Measurements from ENCODE around the gene MDM2.

- TF ChIP-seq CREB1 (IDR thresholded peaks at IDR 0.05; ENCODE audit: low read depth) = no peak
- no peak for TF ChIP-seq YY1 (IDR thresholded peaks at IDR 0.05; ENCODE audit: low read depth)
- peak; percentile 78 for TF ChIP-seq MAX (IDR thresholded peaks at IDR 0.05)
- no peak for TF ChIP-seq NFIC (IDR thresholded peaks at IDR 0.05)
- TF ChIP-seq REST (IDR thresholded peaks at IDR 0.05; ENCODE audit: low read depth) = no peak
- TF ChIP-seq RAD21 (IDR thresholded peaks at IDR 0.05; ENCODE audit: low read depth) = no peak
- TF ChIP-seq TAF1 (IDR thresholded peaks at IDR 0.05; ENCODE audit: low read depth) = peak; percentile 33; the same call in 1 of the 2 replicates
- TF ChIP-seq FOXM1 (IDR thresholded peaks at IDR 0.05; ENCODE audit: borderline replicate concordance, low read depth) = peak; percentile 79
Observed at GRCh38 chr12:68808388-68809189, 612 bp downstream of the MDM2 start.
